GM11168 (cell line): Measurements from ENCODE around the gene RSRC1.

Source experiments
- in situ Hi-C: fragments of 300-500 bp; cut with MboI; formaldehyde crosslinking; loops from one replicate; pipeline ENCODE4 v1.12.0; 2022; ENCODE audit warnings: low sequenced_read_pairs; ENCODE audit not compliant: unreplicated experiment

RSRC1 gene

DNA sequence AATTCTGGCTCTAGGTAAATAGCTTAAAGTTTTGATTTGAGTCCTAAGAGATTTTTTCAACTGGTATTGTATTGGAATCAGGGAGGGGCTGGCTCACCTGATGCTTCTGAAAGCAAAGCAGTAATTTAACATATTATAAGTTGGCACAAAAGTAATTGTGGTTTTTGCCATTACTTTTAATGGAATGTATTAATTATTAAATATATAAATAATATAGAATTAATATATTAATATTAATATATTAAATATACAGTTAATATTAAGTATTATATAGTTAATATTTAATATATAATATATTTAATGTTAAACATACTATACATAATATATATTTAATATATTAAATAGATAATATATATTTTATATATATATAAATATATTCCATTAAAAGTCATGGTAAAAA lies 10.4 kb downstream of the RSRC1 start:
- in situ Hi-C loops = loop anchor here (25.0 kb wide), 2 partner anchors 192 to 292 kb away; no protein-coding TSS in a partner anchor

DNA sequence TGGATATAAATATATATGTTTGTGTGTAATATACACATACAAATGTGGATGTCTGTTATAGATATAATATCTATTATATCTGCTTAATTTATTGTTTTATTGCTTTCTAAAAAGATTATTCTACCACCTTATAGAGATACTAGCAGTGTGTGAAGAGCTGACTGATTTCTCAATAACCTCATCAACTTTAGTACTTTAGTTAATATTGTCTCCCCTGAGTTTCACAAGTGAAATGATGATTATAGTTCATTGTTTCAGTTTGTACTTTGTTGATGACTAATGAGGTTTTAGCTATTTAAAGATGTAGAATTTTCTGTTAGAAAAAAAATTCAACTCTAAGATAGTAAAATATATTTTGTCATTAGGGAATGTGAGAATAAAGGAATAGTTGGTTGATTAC lies 11.4 kb downstream of the RSRC1 start:
- in situ Hi-C loops = loop anchor here (25.0 kb wide), 2 partner anchors 191 to 291 kb away; no protein-coding TSS in a partner anchor

DNA sequence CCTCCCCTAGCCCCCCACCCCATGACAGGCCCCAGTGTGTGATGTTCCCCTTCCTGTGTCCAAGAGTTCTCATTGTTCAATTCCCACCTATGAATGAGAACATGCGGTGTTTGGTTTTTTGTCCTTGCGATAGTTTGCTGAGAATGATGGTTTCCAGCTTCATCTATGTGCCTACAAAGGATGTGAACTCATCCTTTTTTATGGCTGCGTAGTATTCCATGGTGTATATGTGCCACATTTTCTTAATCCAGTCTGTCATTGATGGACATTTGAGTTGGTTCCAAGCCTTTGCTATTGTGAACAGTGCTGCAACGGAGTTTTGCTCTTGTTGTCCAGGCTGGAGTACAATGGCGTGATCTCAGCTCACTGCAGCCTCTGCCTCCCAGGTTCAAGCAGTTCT lies 12.8 kb downstream of the RSRC1 start:
- in situ Hi-C loops = loop anchor here (25.0 kb wide), 2 partner anchors 190 to 290 kb away; no protein-coding TSS in a partner anchor

DNA sequence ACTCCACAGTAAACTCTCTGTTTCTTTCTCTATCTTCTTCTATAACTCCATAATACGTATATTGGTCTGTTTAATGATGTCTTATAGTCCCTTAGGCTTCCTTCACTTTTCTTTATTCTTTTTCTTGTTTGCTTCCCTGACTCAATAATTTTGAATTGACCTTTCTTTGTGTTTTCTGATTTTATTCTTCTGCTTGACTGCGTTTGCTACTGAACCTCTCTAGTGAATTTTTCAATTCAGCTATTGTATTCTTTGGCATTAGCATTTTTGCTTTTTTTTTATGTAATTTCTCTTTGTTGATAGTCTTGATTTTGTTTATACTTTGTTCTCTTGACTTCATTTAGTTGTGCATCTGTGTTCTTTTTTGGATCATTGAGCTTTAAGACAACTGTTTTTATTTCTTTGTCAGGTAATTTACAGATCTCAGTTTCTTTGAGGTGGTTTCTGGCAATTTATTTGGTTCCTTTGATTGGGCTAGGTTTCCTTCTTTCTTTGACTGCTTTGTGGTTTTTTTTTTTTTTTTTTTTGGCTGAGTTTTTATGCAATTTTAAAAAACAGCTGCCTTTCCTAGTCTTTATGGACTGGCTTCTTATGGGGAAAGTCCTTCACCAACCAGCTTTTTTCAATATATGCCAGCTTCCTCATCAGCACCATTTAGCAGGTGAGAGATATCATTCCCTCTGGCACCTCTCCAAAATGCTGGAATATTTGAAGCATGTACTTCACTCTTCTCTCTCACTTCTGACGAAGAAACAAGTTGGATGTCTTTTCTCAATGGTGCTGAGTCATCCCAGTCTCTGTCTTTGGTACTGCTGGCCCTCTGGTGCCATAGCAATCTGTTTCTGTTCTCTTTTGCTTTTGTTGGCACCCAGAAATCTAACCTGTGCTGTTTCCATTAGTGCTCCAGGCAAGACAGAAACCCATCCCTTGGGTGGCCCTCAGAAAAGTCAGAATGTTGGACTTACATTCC lies 17.6 kb downstream of the RSRC1 start:
- in situ Hi-C loops = no loop called here

DNA sequence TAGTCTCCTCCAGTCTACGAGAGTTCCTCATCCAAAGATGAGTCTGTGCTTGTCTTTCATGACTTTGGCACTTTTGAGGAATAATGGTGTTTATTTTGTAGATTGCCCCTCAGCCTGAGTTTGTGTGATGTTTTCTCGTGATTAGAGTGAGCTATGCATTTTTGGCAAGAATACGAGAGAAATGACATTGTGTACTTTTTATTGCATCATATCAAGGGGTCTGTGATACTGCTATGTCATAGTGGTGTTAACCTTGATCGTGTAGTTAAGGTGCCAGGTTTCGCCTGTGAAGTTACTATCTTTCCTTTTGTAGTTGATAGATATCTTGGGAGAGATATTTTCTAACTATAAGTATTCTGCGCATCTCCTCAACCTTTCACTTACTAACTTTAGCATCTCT lies 18.9 kb downstream of the RSRC1 start:
- in situ Hi-C loops = no loop called here

DNA sequence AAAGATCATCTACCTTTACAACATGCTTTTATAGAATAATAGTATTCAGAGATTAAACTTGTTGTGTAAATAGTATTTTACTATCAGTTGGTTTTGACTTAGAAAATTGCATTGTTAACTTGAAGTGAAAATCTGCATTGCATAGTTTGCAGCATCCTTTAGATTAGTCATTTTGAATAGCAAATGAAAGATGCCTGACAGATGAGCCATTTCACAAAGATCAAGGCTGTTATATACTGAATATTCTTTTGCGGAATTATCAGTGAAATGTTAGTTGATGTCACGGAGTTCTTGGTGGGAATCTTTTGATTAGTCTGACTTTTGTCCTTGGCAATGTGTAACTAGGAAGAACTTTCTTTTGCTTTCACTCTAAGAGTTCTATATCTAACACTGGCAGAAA lies 24.5 kb downstream of the RSRC1 start:
- in situ Hi-C loops = no loop called here

DNA sequence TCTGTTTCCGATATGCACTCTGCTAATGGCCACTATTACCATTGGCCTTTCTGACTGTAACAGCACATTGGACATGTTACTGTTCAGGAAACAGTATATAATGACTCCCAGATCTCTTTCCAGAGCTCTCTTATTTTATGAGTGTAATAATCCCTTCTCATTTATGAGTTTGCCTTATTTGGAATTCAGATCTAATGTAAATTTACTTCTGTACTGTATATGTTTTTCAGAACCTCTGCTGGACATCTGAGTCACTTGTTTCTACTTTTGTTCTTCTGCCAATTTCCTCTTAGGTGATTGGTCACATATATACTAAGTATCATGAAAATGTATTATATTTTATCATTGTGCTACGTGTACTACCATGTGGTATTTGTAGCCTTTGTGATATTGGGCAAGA lies 30.5 kb downstream of the RSRC1 start:
- in situ Hi-C loops = no loop called here

DNA sequence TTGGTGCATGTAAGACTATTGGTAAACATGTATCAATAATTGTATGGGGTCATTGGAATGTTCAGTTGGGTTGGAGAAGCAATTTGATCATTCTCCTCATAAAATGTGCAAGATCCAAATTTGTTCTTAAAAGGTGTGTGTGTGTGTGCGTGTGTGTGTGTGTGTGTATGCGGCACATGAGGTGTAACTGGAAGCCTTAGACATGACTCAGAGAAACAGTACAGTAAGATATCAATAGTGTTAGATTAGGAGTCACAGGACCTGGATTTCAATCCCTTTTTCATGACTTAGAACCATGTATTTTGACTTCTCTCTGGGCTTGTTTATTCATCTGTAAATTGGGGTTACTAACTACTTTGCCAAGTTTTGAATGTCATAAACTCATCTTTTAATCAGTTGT lies 38.3 kb downstream of the RSRC1 start:
- in situ Hi-C loops = no loop called here

DNA sequence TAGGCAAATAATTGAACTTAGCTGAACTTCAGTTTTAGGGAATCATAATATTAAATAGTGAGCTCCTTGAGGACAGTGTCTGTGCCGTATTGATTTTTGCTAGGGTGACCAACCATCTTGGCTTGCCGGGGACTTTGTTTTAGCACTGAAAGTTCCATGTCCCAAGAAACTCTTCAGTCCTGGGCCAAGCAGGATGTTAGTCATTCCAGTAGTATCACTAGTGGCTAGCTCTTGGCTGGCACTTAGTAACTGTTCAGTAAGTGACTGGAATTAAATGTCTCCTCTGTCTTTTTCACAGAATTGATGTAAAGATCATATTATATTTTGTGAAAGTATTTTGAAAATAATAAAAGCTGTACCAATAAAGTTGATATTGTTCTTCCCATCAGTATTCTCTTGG lies 42.3 kb downstream of the RSRC1 start:
- in situ Hi-C loops = no loop called here

DNA sequence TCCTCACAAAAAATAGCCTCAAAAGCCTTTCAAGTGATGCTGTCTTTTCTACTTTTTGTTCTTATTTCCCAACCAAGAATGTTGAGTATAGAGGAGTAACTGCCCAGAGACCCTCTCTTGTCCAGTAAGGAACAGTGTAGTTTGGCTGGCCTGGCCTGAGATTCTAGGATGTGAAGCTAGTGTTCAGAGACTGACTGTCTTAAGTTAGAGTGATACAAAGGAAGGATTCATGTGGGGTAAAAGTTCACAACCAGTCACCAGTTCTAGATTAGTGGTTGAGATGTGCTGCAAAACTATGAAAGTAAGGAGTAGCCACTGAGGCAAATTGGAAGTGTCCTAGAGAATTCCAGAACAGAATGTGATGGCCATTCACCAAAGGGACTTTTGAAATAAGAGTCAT lies 49.1 kb downstream of the RSRC1 start:
- in situ Hi-C loops = no loop called here

DNA sequence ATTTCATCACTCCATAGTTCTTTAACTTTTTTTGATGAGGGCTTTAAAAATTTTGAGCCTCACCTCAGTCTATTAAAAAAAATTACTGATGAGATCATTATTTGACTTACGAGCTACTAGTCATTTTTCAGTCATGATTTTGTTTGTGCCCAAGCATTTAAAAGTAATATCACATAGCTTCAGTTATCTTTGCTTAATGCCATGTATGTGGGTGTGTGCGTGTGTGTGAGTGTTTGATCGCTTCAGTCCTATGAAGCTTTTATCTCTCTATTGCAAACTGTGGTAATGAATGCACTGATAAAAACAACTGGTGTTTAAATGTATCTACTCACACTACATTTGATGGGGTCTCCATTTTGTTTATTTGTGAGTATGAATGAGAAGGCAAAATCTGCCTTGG lies 49.8 kb downstream of the RSRC1 start:
- in situ Hi-C loops = no loop called here

DNA sequence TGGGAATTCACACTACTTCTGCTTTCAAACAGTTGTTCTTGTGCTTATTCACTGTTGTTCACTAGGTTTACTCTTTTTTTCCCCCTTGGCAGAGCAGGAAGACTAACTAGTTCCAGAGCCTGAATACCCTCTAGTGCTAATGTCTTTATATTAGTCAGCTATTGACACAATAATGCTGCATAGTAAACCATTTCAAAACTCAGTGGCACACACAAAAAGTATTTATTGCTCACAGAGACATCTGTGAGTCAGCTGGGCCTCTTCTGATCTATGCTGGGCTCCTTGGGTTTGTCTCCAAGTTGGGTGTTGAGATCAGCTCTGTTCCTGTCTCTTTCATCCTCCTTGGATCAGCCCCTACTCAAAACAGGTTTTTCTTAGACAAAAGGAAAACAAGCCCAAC lies 51.1 kb downstream of the RSRC1 start:
- in situ Hi-C loops = no loop called here

DNA sequence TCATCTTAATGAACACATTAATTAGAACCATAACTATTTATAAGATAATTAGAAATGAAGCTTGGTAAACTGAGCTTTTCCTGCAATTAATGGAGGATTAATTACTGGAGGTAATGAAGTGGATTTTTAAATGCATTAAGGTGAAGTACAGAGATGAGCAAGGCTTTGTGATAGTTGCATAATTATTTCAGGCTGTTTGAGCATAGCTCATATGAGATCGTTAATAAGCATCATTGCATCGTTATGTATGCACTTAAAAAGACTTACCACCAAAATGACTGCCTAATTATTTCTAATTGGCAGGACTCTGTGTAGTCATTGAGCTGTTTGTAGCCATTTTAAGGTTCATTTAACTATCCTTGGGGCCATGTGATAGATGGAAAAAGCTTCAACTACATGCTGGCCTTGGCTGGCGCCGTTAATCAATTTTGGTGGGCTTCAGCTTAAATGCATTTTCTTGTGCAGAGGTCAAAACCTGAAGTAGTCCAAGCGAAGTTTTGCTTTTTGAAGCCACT lies 55.3 kb downstream of the RSRC1 start:
- in situ Hi-C loops = no loop called here

DNA sequence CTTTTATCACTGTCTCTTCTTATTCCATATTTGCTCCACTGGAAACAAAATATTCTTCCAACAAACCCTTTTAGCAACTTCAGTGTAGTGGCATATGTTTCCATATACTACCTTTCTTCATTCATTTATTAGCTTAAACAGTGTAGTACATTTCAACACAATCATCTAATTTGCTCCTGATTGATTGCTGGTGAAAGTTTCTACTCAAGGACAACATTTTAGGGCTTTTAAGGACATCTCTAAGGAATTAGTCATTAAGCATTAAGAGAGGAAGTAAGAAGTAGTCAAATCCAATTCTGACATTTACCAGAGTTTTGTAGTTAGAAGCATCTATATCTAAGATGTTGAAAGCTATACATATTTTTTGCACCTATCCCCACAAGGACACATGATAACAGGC lies 55.8 kb downstream of the RSRC1 start:
- in situ Hi-C loops = no loop called here

DNA sequence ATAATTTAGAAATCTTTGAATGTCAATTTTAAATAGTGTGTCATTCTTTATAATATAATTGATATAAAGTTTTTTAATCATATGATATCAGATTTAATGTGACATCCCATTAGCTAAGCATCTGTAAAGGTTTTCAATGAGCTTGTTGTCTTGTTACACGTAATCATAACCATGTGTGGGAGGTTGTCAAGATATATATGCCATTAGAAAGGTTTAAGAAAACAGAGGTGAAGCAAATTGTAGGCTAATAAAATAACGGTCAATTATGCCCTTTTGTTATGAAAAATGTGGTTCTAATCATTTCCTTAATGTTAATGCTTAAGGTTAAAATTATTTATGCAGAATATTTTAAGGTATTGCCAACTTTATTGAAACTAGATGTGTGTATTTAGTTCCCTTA lies 56.3 kb downstream of the RSRC1 start:
- in situ Hi-C loops = no loop called here

DNA sequence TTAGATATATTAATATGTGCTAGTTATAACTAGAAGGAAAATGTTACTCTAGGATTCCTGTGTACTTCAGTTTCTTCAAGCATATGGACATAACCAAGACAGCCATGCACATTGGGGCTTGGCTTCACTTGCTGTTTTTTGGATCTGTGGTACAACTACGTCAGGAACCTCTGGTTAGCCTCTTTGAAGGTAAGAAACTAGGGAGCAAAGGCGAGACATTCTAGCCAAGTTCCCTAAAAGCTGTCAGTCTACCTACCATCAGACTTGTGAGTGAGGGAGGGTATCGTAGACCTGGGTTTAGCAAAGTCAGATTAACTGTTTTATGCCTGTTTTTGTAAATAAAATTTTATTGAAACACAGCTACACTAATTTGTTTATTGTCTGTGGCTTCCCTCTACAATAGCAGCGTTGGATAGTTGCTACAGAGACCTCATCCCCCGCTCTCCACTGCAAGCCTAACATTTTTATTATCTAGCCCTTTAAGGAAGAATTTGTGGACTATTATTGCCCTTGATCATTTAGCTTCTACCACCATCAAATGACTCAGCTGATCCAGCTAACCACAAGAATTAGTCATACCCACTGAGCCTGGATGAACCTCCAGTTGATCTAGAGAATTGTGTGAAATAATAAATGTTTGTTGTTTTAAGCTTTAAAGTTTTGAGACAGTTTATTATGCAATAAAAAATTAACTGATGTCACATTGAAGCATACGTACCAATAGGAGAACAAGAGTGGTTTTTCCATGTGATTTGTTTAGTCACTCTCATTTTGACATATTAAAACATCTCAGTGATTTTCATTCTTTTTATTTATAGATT lies 58.1 kb downstream of the RSRC1 start:
- in situ Hi-C loops = no loop called here

DNA sequence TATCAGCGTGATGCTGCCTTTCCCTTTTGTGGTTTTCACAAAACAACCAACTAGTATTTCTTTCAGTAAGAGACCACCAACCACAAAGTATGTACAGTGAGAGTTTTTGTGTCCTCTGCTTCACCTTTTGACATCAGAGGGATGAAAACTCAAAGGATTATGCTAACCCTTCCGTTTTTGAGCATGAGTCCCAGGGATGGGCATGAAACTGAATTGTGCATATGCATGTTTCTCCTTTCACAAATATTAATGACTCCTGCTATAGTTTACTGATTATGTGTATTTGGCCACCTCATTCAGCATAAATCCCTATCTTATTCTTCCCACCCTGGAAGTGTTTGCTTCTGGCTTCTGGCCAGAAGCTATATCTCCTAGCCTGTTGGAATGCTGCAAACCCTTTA lies 59.2 kb downstream of the RSRC1 start:
- in situ Hi-C loops = no loop called here

DNA sequence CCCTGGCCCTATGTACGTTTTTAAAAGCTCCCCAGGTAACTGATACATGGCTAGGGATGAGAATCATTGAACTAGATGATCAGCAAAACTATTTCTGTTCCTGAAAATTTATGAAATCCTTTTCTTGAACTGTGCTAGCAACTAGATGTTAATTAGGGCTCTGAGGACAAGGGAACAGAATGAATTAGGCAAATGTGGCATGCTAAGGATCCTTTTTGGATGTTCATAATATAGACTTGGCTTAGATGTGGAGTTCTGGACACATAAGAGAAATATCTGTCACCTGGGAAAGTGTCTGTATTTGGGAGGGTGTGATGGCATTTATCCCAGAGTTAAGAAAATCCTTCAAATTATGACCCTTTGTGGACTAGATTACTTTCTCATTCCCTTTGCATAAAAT lies 71.2 kb downstream of the RSRC1 start:
- in situ Hi-C loops = no loop called here

DNA sequence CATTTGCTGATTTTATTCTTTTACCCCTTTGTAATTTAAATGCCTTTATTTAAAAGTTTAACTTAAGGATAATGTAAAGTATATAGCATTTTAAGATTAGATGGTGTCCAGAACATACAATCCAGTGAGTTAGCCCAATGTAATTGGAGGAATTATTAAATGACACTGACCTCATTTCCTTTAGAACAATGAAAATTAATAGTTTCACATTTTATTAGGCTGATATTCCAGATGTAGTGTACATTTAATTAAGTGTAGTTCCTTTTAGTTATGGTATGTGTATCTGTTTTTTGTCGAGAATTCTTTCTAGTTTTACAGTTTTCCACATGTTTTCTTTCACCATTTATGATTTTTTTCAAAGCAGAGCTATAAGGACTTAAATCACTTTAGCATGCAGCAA lies 75.8 kb downstream of the RSRC1 start:
- in situ Hi-C loops = no loop called here

DNA sequence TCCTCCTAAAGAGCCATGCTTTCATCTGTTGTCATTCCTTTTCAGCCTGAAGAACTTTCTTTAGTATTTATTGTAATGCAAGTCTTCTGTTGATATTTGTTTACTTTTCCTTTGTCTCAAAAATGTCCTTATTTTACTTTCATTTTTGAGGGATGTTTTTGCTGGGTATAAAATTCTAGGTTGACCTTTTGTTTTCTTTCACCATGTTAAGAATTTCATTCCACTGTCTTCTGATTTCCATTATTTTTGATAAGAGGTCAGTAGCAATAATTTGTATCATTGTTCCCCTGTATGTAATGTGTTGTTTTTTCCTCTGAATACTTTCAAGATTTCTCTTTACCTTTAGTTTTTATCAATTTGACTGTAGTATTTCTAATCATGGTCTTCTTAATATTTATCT lies 91.1 kb downstream of the RSRC1 start:
- in situ Hi-C loops = no loop called here

DNA sequence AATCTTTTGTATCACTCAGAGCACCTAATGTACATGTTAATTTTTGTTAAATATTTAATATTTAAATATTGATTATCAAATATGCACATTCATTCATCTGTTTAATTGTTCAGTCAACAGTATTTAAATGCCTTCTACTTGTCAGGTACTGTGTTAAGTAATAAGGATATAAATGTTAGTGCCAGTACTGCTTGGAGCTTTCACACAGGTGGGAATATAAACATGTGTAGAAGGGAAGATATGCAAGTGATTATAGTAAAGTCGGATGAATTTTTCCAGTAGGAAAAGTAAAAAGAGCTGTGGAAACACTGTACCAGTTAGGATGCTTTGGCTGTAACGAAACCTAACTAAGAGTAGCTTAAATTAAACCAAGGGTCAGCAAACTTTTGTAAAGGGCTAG lies 95.4 kb downstream of the RSRC1 start:
- in situ Hi-C loops = no loop called here
